Nephron (organoid): ENCODE data around the gene MCAM.

Experiments
- H3K27ac Mint-ChIP-seq, 3 experiments: 2 replicates each; pipeline ENCODE4 v1.8.0; 2020; ENCODE audit warnings: mixed read lengths in 3 of 3, mild to moderate bottlenecking in 2 of 3, moderate library complexity in 1 of 3
- H3K27me3 Mint-ChIP-seq: 2 replicates; pipeline ENCODE4 v1.8.0; 2021; ENCODE audit warnings: low read depth, mild to moderate bottlenecking, moderate library complexity, mixed read lengths
- H3K36me3 Mint-ChIP-seq: 2 replicates; pipeline ENCODE4 v1.8.0; 2020; ENCODE audit warnings: low read depth, mixed read lengths
- H3K4me1 Mint-ChIP-seq: 2 replicates; pipeline ENCODE4 v1.8.0; 2020; ENCODE audit warnings: mixed read lengths
- H3K4me3 Mint-ChIP-seq, 3 experiments: 2 replicates each; pipeline ENCODE4 v1.8.0; 2020; ENCODE audit warnings: mild to moderate bottlenecking in 3 of 3, mixed read lengths in 3 of 3, moderate library complexity in 2 of 3
- H3K9me3 Mint-ChIP-seq: 2 replicates; pipeline ENCODE4 v1.8.0; 2020; ENCODE audit warnings: mixed read lengths
- TF ChIP-seq, protein P1 (sequence below), 3 experiments: fragments of 200-600 bp; sonication (generic); IDR thresholded peaks; one replicate each; pipeline ENCODE4 v1.5.0; 2021; ENCODE audit warnings: antibody characterized with exemption in 3 of 3; ENCODE audit not compliant: unreplicated experiment in 3 of 3

MCAM gene

DNA sequence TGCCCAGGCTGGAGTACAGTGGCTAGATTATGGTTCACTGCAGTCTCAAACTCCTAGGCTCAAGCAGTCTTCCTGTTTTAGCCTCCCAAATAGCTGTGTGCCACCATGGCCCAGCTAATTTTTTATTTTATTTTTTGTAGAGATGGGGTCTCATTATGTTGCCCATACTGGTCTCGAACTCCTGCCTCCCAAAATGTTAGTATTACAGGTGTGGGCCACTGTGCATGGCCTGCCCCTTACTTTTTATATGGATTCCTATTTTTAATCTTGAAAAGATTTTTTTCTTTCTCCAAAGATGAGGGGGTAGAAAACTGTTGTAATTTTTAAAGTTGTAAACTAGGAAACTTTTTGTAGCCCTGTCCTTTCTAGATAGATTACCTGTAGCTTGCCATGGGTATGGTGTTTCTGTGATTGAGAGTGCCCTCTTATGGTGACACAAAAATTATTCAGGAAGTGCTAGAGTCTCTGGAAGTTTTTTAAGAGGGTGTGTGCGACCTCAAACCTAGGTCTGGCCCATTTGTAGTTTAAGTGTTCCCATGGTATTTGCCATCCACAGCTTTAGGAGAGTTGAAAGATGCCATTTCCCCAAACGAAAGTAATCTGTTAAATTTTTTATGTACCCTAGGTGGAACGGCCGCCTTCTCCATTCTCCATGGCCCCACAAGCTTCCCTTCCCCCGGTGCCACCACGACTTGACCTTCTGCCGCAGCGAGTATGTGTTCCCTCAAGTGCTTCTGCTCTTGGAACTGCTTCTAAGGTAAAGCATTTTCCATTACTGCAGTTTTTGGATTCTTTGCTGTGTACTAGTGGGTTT is 32.4 kb downstream of the MCAM start:
- H3K27me3 Mint-ChIP-seq: no peaks in the 10 kb centered on the region
- TF ChIP-seq, protein P1, sequence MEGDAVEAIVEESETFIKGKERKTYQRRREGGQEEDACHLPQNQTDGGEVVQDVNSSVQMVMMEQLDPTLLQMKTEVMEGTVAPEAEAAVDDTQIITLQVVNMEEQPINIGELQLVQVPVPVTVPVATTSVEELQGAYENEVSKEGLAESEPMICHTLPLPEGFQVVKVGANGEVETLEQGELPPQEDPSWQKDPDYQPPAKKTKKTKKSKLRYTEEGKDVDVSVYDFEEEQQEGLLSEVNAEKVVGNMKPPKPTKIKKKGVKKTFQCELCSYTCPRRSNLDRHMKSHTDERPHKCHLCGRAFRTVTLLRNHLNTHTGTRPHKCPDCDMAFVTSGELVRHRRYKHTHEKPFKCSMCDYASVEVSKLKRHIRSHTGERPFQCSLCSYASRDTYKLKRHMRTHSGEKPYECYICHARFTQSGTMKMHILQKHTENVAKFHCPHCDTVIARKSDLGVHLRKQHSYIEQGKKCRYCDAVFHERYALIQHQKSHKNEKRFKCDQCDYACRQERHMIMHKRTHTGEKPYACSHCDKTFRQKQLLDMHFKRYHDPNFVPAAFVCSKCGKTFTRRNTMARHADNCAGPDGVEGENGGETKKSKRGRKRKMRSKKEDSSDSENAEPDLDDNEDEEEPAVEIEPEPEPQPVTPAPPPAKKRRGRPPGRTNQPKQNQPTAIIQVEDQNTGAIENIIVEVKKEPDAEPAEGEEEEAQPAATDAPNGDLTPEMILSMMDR (IDR thresholded peaks at IDR 0.05; ENCODE audit: unreplicated experiment in 3 of 3): peak; percentile 40 to 50 (median 41)
- H3K9me3 Mint-ChIP-seq: no peaks in the 10 kb centered on the region
- H3K27ac Mint-ChIP-seq: no peak overlapping the region
- H3K4me3 Mint-ChIP-seq: no peak overlapping the region
- peaks cover 63% of the 10 kb centered on the region for H3K36me3 Mint-ChIP-seq
- peaks cover 9% of the 10 kb centered on the region for H3K4me1 Mint-ChIP-seq

DNA sequence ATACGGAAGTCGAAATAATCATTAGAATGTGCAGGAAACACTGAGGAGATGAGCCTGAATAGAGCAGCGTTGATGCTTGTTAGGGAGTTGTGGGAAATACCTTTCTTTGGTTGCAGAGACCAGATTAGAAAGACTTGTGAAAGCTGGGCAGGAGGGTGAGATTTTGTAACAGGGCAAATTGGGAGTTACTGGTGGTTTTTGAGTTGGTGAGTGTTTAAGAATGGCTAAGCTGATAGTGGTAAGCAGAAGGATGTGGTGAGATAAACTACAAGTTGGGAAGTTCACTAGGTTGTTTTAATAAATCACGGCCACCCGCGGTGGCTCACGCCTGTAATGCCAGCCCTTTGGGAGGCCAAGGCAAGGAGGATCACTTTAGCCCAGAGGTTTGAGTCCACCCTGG is 34.4 kb downstream of the MCAM start:
- no peak overlapping the region for H3K4me3 Mint-ChIP-seq
- peaks cover 9% of the 10 kb centered on the region for H3K4me1 Mint-ChIP-seq
- H3K36me3 Mint-ChIP-seq: peaks cover 59% of the 10 kb centered on the region
- H3K9me3 Mint-ChIP-seq: no peaks in the 10 kb centered on the region
- TF ChIP-seq, protein P1 (IDR thresholded peaks at IDR 0.05; ENCODE audit: unreplicated experiment in 3 of 3): no peak
- no peak overlapping the region for H3K27ac Mint-ChIP-seq
- H3K27me3 Mint-ChIP-seq: no peaks in the 10 kb centered on the region

DNA sequence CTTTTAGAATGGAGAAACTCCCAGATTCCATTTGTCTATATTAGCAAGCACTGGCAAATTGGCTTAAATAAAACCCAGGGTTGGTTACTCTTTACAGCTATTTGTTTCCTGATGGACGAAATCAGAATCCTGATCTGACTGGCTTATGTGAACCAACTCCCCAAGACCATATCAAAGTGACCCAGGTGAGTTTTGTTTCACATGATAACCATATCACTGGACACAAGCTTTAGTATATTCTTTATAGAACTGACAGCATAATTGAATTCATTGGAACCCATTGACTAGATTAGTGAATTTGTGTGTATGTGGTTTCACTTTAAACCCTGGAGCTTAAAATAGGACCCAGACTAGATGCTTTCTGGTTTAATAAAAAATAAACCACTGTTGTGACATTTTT is 39.3 kb downstream of the MCAM start:
- Mint-ChIP-seq H3K4me1 (peaks cover 9% of the 10 kb centered on the region), H3K27me3 (no peaks in the 10 kb centered on the region), H3K36me3 (peaks cover 63% of the 10 kb centered on the region), H3K4me3 (no peak overlapping the region), H3K9me3 (no peaks in the 10 kb centered on the region), H3K27ac (no peak overlapping the region)
- TF ChIP-seq, protein P1 (IDR thresholded peaks at IDR 0.05; ENCODE audit: unreplicated experiment in 3 of 3): no peak

DNA sequence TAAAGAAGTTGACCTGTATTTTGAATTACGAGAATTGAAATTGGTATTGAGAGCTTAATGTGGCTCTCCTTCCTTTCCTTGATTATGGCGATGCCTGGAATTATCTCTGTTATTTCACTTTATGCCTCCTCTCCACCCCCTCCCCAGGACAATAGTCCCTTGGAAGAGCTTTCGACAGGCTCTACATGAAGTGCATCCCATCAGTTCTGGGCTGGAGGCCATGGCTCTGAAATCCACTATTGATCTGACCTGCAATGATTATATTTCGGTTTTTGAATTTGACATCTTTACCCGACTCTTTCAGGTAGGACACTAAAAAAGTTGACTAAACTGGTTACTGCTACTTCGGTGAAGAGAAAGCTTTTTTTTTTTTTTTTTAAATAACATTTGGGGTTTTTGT is 43.2 kb downstream of the MCAM start:
- peaks cover 50% of the 10 kb centered on the region for H3K36me3 Mint-ChIP-seq

DNA sequence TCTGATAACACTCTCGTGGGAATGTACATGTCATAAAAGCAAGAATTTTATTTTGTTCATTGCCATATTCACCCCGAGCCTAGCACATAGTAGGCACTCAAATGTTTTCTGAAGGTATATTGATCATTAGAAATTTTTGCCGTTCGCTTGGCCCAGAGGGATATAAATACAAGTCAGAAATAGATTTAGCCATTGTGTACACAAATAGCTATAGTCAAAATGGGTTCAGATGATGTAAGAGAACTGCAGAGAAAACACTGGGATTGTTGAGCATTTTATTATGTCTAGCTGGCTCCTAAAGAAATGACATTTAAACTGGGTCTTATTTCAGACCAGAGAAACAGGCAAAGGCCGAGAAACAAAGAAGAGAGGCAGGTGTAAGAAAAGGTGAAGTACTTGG is 49.3 kb downstream of the MCAM start:
- no peak overlapping the region for H3K27ac Mint-ChIP-seq

More for the DNA sequence above, 43.2 kb downstream of the MCAM start:
- H3K27me3 Mint-ChIP-seq: no peaks in the 10 kb centered on the region
- TF ChIP-seq, protein P1 (IDR thresholded peaks at IDR 0.05; ENCODE audit: unreplicated experiment in 3 of 3): no peak
- H3K4me3 Mint-ChIP-seq: no peak overlapping the region
- no peaks in the 10 kb centered on the region for H3K9me3 Mint-ChIP-seq
- no peaks in the 10 kb centered on the region for H3K4me1 Mint-ChIP-seq
- H3K27ac Mint-ChIP-seq: no peak overlapping the region

More for the DNA sequence above, 49.3 kb downstream of the MCAM start:
- Mint-ChIP-seq H3K9me3 (no peaks in the 10 kb centered on the region), H3K4me1 (no peaks in the 10 kb centered on the region), H3K36me3 (peaks cover 7% of the 10 kb centered on the region), H3K27me3 (no peaks in the 10 kb centered on the region), H3K4me3 (no peak overlapping the region)
- TF ChIP-seq, protein P1 (IDR thresholded peaks at IDR 0.05; ENCODE audit: unreplicated experiment in 3 of 3): no peak
